Inflammatory macrophage treated with lipopolysaccharide for 1 hour (primary cell): Measurements from ENCODE around the gene USP13.
"Not testable (repeated sequence)": the region's sequence is repeated elsewhere in the genome, so short reads cannot be mapped to it uniquely, and the experiment has no call there.

Source experiments
- DNase-seq, 2 donors: peaks; one replicate each; pipeline ENCODE4 v3.0.0-alpha.2; 2020 to 2022

The USP13 gene

GRCh38 chr3:179735321-179735720 is 82.5 kb downstream of the USP13 start:
- DNase-seq: no peak

DNA sequence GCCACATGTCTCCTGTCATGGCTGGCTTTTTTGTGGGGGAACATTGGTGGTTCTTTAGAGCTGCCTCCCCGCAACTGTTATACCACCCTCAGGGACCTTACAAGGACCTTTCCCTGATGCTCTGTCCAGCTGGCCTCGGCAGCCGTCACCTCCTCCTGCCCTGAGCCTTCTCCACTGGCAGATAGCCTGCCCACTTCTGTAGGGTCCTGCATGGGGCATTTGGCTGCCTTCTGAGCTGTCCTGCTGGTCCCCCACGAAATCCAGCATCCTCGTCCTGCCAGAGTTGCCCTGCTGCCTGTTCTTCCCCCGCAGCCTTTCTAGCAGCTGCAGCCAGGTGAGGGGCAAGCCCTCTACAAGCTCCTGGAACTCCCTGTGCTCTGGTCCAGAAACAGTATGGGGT is 86.2 kb downstream of the USP13 start:
- no peak for DNase-seq

DNA sequence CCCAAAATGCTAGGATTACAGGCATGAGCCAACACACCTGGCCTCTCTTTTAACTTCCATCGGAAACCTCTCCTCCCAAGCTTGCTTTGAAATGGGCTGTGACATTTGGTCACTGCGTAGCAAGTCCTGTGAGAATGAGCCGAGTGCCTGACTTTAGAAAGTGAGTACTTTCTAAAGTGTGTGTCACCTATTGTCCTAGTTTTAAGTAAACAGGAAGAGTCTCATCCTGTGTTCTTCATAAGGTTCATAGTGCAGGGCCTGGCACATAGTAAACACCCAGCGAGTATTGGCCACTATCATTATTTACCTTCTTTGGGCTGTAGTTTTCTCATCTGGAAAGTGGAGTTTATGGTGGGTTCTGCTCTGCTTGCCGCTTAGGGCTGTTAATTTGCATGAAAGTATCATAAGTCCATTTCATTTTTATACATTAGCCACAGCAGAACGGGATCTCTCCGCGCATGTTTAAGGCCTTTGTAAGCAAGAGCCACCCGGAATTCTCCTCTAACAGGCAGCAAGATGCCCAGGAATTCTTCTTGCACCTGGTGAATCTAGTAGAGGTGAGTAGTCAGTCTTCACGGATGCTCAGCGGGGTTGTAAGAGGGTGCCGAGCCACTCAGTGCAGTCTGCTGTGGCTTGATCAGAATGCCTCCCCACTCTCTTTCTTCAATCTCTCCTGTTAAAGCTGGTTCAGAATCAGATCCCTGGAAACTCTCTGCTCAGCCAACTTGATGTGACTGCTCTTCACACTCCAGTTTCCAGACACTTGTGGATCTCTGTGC is 87.2 kb downstream of the USP13 start:
- DNase-seq: no peak

GRCh38 chr3:179743913-179744312 is 91.1 kb downstream of the USP13 start:
- DNase-seq: peak; percentile 52 to 73

DNA sequence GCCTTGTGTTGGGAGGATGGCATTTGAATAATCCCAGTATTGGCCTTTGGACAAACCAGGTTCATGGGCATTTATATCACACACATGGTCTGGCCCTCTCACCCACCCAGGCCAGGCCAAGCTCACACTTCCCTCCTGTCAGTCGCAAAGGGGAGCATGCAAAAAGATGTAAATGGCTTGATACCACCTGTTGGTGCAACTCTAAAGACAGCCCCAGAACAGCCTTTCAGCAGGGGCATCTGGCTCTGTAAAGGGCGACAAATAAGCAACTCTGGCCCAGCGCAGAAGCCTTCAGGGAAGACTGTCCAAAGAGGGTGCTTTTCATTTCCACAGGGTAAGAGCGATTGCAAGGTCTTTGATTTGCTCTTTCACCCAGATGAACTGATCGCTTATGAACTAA is 91.8 kb downstream of the USP13 start:
- no peak for DNase-seq

DNA sequence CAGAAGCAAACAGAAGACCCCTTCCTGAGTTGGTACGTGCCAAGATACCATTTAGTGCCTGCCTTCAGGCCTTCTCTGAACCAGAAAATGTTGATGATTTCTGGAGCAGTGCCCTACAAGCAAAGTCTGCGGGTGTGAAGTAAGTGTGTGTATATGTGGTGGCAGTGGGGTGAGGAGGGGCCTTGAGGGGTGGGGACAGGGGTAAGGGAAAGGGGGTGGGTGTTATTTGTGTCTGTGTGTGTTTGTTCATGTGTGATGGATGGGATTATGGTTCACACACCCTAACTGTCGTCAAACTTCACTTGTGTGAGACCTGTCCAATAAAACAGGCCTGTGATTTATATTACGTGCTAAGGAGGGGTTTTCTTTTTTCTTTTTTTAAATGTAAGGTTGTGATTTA is 92.2 kb downstream of the USP13 start:
- no peak for DNase-seq

- no peak for DNase-seq
Measured at GRCh38 chr3:179745716-179746115, 92.9 kb downstream of the USP13 start.

GRCh38 chr3:179750720-179751328 is 98.0 kb downstream of the USP13 start:
- DNase-seq: peak; percentile 19 to 56

- DNase-seq: peak; percentile 68 to 78
Measured at GRCh38 chr3:179760944-179761343, 108.1 kb downstream of the USP13 start.

DNA sequence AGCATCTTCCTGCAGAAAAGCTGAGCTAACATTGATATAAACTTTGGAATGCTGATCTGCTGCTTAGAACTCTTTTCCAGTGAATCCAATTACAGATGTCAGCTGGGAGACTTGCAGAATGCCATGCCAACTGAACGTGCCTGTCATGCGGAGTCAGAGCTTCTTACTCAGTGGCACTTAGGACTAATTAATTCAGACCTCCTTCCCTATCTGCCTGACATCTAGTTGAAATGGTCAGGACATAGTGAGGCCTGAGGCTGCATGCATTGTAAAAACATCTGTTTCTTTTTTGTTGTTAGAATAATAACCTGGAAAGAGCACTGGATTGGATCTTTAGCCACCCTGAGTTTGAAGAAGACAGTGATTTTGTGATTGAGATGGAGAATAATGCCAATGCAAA is 112.6 kb downstream of the USP13 start:
- DNase-seq: no peak

GRCh38 chr3:179766416-179767133 is 113.7 kb downstream of the USP13 start:
- DNase-seq: no peak

- peak; percentile 20 to 42 for DNase-seq
Measured at GRCh38 chr3:179768080-179768479, 115.2 kb downstream of the USP13 start.

DNA sequence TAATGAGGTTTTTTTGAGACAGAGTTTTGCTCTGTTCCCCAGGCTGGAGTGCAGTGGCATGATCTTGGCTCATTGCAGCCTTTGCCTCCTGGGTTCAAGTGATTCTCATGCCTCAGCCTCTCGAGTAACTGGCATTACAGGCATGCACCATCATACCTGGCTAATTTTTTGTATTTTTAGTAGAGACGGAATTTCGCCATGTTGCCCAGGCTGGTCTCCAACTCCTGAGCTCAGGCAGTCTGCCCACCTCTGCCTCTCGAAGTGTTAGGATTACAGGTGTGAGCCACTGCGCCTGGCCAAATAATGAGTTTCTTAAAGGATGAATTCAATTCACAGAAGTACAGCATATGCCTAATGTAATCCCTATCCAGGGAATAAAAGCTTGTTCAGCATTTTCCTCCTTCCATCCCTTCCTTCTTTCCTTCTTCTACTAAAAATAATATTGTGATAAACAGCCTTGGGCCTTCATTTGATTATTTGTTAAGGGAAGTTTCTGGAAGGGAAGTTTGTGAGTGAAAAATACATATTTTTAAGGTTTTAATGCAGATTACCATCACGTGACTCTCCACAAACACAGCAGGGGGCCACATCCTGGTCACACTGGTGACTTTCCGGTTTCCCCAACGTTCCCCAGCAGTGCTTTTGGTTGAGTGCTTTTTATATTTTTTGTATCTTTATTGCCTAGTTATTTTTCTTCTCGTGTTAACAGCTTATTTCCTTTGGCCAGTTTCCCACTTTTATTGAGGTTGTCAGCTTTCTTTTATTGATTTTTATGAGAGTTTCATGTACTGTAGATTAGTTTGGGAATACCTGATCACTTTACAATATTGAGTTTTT is 116.8 kb downstream of the USP13 start:
- DNase-seq: no peak

- DNase-seq: no peak
Measured at GRCh38 chr3:179771797-179772196, 119.0 kb downstream of the USP13 start.

DNA sequence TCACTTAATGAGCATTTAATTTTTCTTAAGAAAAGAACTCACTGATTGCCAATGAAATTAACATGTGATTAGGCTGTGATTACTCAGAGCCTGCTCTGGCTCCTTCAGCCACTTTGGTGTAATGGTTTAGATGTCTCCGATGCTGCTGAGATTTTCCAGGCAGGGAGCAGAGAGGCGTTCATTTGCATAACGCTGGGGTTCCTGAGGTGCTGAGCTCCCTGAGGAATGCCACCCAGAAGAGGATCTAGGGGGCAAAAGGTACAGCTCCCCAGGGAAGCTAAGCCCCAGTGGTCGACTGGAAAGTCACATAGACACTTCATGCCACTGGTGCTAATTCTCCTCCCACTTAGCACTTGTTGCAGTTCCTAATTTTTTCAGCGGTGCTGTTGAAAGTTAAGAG is 119.5 kb downstream of the USP13 start:
- DNase-seq: no peak

DNA sequence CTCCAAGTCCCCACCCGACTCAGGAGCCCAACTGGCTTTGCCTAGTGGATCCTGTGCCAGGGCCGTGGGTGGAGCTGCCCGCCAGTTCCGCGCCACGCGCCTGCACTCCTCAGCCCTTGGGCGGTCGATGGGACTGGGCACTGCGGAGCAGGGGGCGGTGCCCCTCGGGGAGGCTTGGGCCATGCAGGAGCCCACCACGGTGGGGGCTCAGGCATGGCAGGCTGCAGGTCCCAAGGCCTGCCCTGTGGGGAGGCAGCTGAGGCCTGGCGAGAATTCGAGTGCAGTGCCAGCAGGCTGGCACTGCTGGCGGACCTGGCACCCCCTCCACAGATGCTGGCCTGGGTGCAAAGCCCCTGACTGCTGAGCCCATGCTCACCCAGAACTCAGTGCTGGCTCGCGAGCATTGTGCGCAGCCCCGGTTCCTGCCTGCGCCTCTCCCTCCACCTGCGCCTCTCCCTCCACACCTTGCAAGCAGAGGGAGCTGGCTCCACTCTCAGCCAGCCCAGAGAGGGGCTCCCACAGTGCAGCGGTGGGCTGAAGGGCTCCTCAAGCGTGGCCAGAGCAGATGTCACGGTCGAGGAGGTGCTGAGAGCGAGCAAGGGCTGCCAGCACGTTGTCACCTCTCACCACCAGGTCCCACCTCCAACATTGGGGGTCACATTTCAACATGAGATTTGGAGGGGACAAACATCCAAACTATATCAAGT is 122.7 kb downstream of the USP13 start:
- no peak for DNase-seq

- not testable (repeated sequence) for DNase-seq
Measured at GRCh38 chr3:179782841-179783240, 130.0 kb downstream of the USP13 start.

- no peak for DNase-seq
Measured at GRCh38 chr3:179788996-179789395, 136.2 kb downstream of the USP13 start.

GRCh38 chr3:179791793-179792192 is 139.0 kb downstream of the USP13 start:
- DNase-seq: no peak

- no peak for DNase-seq
Measured at GRCh38 chr3:179794355-179794754, 141.5 kb downstream of the USP13 start.

DNA sequence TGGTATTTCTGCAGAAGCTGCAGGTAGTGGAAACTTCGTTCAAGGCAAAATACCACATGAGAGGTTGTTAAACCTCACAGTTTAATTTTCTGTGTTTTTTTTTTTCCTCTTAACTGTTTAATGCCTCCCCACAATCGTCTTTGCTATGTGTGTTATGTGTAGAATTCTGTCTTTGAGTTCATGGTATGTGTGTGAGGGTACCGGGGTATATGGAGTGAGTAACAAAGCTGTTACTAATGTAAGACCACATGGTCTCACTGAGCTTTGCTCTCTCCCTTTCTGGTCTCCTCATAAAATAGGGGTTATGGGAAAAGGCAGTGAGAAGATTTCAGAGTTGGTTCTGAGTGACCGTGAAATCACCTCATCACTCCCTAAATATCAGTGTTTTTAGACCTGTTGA is 143.6 kb downstream of the USP13 start:
- no peak for DNase-seq

DNA sequence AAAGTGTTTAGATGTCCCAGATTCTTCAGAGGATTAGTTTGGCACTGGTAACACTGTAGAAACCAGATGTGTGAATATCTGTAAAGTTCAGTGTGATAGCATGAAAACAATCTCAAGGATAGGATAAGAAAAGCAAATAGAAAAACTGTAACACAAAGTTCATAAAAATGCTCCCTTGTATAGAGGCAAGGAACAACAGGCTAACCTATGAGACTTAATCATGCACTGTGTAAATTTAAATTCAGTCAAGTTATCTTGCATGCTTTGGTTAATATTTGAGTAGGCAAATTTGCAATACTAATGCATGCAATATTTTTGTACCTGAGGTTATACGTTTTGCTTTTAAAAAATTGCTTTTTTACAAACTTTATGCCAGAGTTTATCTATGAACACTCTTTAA is 144.4 kb downstream of the USP13 start:
- no peak for DNase-seq
